ENCODE measurements around the gene SPESP1. TPM values are rescaled to one million over a fixed set of nuclear protein-coding genes. Genes with fewer than 3 reads are reported as not detected.

SPESP1 gene
- total and polyA plus RNA-seq, 4 donors: 0.33 to 3.2 (median 1.4) TPM

GRCh38 chr15:68887120-68887519 is 43.2 kb upstream of the SPESP1 start:
- Histone ChIP-seq H3K9me3 (ENCODE audit: control insufficient read depth in 4 of 4, low read length in 3 of 4) (no peaks in the 10 kb centered on the region), H3K4me1 (ENCODE audit: control insufficient read depth in 4 of 4, insufficient read depth in 4 of 4, low read length in 3 of 4) (no peaks in the 10 kb centered on the region), H3K9ac (ENCODE audit: low read depth in 1 of 2, low read length in 2 of 2) (no peak overlapping the region), H3K36me3 (ENCODE audit: control insufficient read depth in 4 of 4, insufficient read depth in 3 of 4, low read depth in 1 of 4, low read length in 3 of 4) (no peaks in the 10 kb centered on the region), H3K27me3 (ENCODE audit: control insufficient read depth in 4 of 4, insufficient read depth in 4 of 4, low read length in 3 of 4) (no peaks in the 10 kb centered on the region), H3K27ac (ENCODE audit: low read depth in 1 of 2, low read length in 2 of 2) (no peak overlapping the region), H3K4me3 (ENCODE audit: low read depth in 1 of 3, low read length in 3 of 3) (no peak overlapping the region)
- 93% methylated on average over 3 of the region's 3 CpGs for WGBS
- DNase-seq (ENCODE audit: low spot score): no peak
- TF ChIP-seq HNF4G (IDR thresholded peaks at IDR 0.05) (no peak), REST (IDR thresholded peaks at IDR 0.05) (no peak), SP1 (IDR thresholded peaks at IDR 0.05) (no peak), FOXA2 (IDR thresholded peaks at IDR 0.05) (no peak), RXRA (IDR thresholded peaks at IDR 0.05) (no peak), HNF4A (conservative IDR thresholded peaks at IDR 0.05) (no peak), NR2F2 (IDR thresholded peaks at IDR 0.05) (no peak), RAD21 (IDR thresholded peaks at IDR 0.05) (no peak), CTCF (IDR thresholded peaks at IDR 0.05; ENCODE audit: low read depth, low read length, missing input control) (no peak), FOXA1 (IDR thresholded peaks at IDR 0.05) (no peak), YY1 (IDR thresholded peaks at IDR 0.05) (no peak), TAF1 (conservative IDR thresholded peaks at IDR 0.05) (no peak), JUND (IDR thresholded peaks at IDR 0.05) (no peak), ATF3 (IDR thresholded peaks at IDR 0.05) (no peak), EGR1 (IDR thresholded peaks at IDR 0.05; ENCODE audit: low read depth in 2 of 2) (no peak), MAX (IDR thresholded peaks at IDR 0.05) (no peak), ZBTB33 (IDR thresholded peaks at IDR 0.05) (no peak), GABPA (IDR thresholded peaks at IDR 0.05 in 1 of 2, conservative IDR thresholded peaks at IDR 0.05 in 1 of 2) (no peak)

Data from liver (tissue), 9 donors.